HG03354 (cell line): ENCODE data around the gene FGFR2.
A peak's percentile ranks its signal among the peaks of the same experiment; 100 is the strongest.

Source experiments
- ATAC-seq: cut with Tn5 transposase; IDR thresholded peaks from one replicate; pipeline ENCODE4 v1.9.1; 2021; ENCODE audit warnings: mild to moderate bottlenecking; ENCODE audit not compliant: unreplicated experiment, poor library complexity, severe bottlenecking

Gene FGFR2

DNA sequence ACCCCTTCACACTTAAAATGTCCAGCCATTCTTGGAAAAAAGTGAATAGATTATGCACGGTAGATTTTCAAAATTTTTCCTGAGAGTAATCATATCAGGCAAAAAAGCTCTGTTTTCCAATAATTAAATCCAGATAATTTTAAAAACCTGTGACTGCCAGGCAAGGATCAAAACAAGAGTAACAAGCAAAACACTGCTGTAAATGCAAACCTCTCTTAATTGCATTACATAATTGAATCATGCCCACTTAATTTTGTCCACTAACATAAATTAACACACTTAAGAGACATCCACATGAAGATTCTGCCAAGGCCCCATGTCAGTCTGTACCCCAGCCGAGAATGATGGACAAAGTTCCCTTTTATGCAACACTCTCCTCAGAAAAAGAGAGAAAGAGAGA is 135.3 kb downstream of the FGFR2 start:
- ATAC-seq: no peak

DNA sequence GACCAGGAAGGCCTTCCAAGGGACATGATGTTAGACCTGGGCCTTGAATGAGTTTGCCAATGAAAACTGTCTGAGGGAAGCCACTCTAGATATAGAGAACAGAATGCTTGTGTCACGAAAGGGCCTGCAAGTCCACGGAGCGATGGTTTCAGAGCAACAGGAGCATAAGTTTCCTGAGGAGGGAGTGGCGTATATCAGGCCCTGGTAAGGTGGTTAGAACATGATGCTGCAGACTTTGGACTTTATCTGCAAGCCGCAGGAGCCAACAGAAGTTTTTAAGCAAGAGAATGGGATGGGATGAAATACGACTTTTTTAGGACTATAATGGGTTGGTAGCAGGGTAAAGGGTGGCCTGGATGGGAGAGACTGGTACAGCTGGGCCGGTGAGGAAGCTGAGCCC is 136.0 kb downstream of the FGFR2 start:
- no peak for ATAC-seq

DNA sequence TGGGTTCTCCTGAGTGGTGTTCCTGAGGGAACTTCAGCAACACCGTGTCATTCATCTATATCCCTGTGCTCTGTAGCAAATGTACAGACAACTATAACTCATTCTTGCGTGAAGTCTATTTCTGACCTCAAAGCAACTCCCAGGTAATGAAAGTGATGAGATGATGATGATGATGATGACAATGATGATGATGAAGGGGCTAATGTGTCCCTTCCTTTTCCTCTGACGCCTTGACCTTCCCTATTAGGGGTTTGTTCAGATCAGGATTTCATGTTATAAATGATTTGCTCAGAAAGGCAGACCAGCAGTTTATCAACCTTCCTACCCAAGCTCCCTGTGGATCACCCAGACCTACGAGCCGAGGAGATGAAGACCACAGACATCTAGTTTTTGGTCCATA is 136.9 kb downstream of the FGFR2 start:
- no peak for ATAC-seq

DNA sequence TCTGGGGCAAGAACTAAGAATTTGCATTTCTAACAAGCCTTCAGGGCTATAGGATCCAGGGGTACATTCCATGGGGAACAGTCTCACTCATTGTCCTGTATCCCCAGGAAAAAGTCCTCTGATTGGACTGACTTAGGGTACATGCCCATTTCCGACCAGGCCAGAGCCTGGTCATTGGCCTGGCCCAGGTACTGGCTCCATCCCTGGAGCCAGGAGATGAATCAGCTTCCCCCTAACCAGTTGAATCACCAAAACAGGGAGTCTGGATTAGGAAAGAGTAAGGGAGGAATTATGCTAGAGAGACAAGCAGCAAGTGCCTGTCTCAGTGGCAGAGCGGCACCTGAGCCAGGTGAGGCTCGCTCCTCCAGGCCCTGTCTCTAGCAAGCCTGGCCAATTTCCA is 137.5 kb downstream of the FGFR2 start:
- no peak for ATAC-seq

DNA sequence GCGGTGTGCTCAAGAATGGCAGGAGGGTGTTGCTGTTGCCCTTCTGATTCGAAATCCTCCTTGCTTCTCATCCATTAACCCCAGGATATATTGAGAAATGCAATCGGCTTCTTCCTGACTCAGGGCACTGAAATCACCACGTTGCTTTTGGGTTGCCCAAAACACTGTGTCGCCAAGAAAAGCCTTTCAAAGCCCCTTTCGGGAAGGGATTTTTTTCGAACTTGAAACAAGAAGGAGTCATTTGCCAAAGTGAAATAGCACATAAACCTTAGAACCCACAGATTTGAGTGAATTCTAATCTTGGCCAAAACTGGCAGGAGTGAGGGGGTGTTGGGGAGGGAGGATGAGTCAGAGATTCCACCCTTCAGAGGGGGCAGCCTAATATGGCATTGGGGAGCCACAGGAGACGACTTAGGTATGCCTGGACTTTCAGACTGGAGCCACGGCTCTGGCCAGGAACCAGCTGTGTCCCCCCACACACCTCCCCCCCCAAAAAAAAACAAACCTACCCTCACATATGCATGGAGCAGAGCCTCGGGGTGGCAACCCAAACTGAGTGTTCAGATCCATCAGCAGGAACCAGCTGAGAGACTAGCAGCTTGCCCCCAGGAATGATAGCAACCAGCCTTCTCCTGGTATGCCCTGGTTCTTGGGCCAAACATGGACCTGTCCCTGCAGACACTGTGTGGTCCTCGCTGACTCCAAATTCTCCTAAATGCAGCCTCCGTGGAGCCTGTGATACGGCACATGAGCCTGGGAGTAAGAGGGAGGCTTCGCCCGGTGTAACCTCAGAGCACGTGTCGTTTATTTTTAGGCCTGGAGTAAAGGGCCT is 138.4 kb downstream of the FGFR2 start:
- no peak for ATAC-seq

DNA sequence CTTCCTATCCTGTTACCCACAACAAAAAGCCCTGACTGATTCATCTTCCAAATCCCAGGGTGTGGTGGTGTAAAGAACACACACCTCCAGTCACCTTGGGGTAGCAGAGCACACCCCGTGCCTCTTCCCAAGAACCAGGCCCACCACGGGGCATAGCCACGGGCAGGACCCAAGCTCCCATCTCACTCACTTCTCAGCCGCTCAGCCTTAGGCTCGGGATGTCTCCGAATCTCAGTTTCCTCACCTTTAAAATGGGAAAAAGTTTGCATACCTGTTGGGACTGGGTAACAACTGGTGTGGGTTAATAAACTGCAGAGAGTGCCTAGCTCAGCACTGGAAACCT is 139.0 kb downstream of the FGFR2 start:
- no peak for ATAC-seq

DNA sequence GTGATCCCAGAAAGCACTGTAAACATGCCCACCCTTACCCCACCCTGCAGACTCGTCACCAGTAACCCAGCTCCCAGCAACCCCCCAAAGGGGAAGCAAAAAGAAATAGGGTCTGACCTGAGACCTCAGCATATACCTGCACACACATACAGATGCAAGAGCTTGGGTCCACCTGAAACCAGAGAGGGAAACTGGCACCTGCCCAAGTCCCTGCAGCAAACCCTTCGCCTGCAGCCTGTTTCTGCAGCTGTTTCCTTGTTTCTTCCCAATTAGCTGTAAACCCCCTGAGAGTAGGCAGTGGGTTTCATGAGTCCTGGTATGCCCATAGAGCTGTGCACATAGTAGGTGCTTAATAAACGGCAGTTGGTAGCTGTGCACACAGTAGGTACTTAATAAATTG is 140.5 kb downstream of the FGFR2 start:
- no peak for ATAC-seq

DNA sequence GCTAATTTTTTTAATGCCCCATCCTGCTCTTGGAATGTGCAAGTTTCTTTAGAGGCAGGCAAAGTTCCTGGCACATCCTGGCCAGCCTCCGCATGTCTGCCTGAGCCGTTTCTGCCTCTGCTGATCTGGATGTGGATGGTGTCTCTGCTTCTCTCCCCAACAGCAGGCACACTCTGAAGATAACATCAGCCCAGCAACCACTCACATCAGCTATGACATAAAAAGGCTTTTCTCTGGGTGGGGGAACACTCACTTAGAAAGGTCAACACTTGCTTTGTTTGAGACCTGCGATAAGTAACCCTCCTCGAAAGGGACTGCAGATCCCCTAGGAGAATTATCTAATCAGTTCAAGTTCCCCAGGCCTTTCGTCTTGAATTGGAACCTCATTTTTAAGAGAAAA is 142.9 kb downstream of the FGFR2 start:
- no peak for ATAC-seq

DNA sequence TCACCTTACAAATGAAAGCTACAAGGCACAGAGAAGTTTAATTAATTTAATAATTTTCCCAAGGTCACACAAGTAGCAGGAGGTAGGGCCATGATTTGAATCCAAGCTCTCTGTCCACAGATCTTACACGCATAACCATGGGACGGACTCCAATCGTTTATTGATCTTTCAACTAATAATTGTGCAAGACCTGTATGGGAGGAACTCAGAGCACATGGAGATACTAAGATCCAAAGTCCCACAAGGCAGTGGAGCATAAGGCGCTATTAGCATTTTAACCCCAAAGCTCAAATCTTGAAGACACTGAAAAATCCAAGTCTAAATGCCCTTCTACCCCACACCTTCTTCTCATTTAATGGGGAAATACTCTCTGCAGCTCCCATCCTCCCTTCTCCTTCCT is 143.5 kb downstream of the FGFR2 start:
- no peak for ATAC-seq

DNA sequence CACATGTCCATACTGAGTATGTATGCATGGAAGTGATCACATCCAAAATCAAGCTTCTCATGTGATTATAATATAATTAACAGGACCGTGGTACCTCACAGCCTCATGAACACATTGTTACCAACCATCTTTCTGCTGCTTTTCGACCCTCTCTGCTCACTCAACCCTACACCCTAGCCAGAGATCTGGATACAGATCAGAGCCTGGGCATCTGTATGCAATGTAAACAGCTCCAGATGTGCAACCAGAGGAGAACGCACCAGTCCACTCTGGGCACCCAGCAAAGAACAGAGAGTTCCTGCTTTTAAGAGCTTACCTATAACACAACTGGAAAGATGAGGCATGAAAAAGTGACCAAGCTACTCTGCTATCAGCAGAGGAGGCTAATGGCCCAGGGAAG is 145.1 kb downstream of the FGFR2 start:
- ATAC-seq: no peak

DNA sequence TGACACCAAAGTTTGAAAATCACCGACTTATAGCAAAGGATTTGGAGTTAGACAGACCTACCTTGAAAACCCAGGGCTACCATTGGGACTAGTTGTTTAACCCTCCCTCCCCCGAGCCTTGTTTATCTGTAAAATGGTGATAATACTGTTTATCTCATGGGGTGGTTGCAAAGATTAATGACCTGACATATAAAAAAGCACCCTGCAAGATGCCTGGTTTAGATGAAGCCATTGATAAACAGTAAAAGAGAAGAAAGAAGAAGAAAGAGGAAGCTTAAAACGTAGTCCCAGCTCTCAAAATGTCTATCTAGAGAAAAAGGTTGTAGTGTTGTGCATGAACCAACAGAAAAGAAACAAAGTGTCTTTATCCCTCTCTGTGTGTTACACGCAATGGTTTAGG is 145.7 kb downstream of the FGFR2 start:
- no peak for ATAC-seq

DNA sequence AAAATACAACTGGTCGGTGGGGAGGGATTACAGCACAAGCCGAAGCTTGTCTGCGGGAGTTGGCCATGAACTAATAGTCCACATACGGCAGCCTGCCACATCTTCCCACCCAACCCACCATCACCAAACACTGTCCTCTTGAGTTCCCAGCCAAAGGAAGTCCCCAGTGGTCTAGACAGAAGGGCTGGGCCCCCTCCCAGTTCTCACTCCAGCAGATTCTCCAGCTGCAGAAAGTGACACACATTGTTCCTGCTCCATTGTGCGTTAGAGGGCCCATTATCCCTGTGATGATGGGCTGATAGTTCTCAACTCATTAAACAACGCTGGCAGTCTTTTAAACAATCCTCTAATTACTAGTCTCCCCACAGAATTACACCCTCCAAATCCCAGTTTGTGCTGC is 148.0 kb downstream of the FGFR2 start:
- no peak for ATAC-seq

DNA sequence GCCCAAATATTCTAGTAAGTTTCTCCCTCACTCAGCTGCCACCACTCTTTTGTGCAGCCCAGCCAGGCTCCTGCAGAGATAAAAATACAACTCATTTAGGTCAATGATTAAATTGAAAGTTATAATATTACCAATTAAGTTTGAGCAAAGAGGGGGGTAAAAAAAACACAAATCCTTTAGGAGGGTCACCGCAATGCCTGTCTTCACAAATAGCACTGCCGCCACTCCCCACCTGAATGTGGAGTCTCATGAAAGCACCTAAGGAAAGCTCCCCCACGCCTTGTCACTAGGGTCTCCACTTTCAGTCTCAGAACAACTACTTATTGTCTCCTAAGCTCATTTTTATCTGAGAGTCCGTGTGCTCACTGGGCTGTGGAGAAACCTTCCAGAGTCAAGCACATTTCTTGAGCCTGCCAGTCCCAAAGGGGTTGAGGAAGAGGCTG is 148.7 kb downstream of the FGFR2 start:
- ATAC-seq: peak; percentile 35

DNA sequence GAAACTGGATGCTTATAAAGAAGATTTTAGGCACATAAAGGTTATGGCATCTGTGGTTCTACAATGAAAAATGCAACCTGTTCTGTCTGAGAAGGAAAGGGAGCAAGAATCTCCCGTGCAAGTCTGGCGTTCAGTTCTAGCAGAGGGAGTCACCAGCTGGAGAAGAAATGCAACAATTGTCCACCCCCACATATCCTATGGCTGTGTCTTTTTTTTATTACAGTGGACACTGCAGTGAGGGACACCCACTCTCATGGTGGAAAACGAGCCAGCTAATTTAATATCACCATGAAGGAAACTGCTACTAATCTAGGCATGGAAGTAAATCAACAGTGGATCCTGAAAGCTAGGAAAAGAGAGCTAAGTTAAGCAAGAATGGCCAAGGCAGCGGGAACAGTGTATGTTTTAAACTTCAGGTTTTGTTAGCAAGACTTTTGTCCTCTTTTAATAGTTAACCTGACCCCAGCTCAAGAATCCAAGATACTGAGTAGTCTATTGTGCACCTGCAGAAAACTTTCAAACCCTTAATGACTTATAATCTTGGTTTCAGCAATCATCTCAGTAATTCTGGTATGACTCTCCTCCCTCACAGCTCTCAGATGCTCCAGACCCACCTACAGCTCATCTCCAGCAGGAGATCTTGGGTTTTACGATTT is 149.3 kb downstream of the FGFR2 start:
- peak; percentile 98 for ATAC-seq

DNA sequence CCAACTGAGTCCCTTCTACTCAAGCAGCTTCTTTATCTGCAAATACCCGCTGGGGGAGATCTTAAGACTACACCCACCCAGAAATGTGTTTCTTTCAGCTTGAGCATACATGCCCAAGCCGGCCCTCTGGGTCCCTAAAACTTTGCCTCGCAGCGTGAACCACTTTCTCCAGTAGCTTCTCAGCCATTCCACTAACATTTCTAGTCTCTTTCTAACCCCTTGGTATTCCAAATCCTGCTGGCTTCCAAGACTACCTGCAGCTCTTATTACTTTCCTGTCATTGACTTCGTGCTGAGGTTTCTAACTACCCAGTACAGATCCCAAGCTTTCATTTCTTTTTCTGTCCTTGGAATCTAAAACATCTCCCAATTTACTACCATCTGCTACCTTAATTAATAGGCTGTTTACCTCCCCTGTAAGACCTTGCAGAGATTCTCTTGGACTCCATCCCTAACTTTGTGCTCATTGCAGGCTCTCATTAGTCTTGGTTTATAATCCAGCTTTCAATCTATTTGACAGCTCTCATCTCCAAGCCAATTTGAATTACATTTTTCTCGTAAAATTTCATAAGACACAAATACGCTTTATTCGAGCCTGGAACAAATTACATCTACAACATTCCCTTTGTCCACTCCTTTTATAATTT is 153.6 kb downstream of the FGFR2 start:
- ATAC-seq: no peak

DNA sequence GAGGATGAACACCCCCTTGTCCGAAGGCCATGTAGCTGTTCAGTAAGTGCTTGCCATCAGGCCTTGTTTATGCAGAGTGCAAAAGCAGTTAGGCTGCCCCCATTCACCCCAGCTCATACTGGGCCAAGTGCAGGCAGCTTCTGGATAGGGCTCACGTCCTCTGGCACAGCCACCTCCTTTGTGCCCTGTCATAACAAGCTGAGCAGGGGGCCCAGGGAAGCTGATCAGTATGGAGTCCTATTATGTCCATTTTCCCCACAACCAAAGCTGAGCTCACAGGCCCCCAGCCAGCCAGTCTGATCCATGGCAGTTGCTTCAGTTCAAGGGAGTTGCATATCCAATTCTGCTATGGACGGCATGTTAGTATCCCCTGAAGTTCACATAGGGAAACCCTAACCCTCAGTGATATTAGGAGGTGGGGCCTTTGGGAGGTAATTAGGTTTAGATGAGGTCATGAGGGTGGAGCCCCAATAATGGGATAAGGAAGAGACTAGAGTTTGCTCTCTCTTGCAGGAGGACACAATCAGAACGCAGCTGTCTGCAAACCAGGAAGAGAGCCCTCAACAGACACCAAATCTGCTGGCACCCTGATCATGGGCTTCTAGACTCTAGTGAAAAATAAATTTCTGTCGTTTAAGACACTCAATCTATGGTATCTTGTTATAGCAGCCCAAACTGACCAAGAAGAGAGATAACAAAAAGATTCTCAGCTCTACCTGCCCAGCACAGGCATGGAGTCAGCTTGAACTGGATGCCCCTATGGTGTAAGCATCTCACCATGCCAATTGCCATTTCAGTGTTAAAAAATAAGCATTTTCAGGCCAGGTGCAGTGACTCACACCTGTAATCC is 155.9 kb downstream of the FGFR2 start:
- no peak for ATAC-seq

DNA sequence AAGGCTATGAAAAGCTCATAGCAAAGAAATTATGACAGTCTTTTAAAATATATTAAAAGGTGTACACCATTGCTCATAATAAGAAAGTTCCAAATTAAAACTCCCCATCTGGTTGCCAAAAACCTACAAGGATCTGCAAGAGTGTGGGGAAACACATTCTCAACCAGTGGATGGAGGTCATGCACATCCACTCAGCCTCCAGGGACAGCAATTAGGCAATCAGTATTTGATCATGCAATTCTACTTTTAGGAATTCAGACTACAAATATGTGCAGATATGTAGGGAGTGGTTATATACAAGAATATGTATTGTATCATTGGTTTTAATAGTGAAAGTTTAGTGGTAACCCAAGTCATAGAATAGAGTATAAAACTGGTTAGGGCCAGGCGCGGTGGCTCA is 157.8 kb downstream of the FGFR2 start:
- no peak for ATAC-seq

DNA sequence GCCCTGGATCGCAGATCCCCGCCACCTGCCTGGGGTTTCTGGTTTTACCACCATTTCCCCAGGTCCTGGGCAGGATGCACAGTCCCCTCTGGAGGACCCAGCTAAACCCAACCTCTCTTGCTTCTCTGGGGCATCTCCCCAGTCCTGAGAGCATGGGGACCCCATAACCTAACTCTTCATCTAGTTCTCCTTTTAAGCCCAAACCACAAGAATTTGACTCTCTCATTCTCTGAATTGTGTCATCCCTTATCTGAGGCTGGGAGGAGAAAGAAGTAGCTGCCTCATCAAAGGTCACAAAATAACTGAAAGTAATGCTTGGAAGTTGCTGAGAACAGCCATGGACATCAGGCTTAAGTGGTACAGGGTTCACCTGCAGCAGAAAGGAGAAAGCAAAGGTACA is 159.9 kb downstream of the FGFR2 start:
- no peak for ATAC-seq

DNA sequence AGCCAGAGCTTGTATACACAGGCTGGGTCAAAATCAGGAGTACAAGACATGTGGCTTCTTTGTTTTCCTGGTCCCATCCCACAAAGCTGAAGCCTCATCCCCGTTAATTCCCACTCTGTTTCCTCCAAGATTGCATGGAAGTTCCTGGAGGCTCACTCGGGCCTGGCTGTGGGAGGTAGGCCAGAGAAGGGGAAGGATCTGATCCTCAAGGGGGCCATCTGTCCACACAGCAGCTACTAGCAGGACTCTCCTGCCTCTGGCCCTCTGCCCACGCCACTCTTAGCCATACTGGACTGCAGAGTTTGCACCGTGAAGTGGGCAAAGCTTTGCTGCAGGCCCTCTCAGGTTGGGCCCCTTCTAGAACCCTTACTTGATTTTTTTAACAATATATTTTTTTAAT is 160.6 kb downstream of the FGFR2 start:
- no peak for ATAC-seq

DNA sequence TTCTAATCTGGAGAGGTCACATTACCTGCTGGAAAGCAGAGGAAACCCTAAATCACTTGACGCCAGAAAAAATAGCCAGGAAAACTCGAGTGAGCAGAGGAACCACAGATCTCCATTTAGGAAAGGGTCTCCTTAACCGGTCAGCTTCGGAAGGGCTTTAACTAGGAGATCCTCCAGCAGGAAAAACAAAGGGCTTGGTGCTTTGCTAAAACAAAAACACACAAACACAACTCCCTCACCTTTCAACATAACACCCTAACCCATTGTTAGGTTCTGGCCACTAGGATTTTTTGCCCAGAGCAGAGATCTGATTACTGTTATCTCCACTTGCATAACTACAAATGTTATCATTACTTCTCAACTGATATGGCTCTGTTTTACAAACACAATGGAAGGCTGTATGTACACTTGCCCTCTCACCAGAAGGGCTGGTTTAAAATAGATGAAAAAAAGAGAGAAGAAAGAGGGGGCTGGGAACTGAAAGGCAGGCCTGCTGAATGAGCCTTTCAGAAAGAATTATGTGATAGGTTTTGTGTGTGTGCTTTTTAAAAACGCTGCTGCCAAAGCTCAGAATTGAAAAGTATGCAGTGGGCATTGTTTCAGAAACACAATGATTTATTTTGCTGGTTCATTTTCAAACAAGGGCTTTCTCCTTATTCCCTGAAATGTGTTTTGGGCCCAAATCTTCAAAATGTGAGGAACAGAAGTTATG is 161.5 kb downstream of the FGFR2 start:
- ATAC-seq: no peak
